Choroid plexus epithelial cell (primary cell): ENCODE measurements around the gene VRK3.
"Not testable (repeated sequence)": the region's sequence is repeated elsewhere in the genome, so short reads cannot be mapped to it uniquely, and the experiment has no call there.

ENCODE experiments used
- DNase-seq: peaks from one replicate; pipeline ENCODE4 v3.0.0-alpha.2; 2010; ENCODE audit warnings: low read depth
- H3K4me3 ChIP-seq: 2 replicates; pipeline ENCODE4 v1.5.1; 2011; ENCODE audit warnings: low read depth, mild to moderate bottlenecking, control low read depth, low read length, moderate library complexity
- CTCF ChIP-seq: conservative IDR thresholded peaks from 2 replicates; pipeline ENCODE4 v1.5.1; 2011; ENCODE audit warnings: low read depth, mild to moderate bottlenecking, control low read depth, inconsistent platforms, low read length, moderate library complexity

VRK3 gene

GRCh38 chr19:49972841-49973240 is 52.3 kb downstream of the VRK3 start:
- no peak for DNase-seq
- TF ChIP-seq CTCF: no peak
- H3K4me3 ChIP-seq: no peak overlapping the region

GRCh38 chr19:49971991-49972411 is 53.2 kb downstream of the VRK3 start:
- no peak for TF ChIP-seq CTCF
- H3K4me3 ChIP-seq: no peak overlapping the region
- no peak for DNase-seq

GRCh38 chr19:49969355-49969754 is 55.8 kb downstream of the VRK3 start:
- H3K4me3 ChIP-seq: not testable (repeated sequence)

GRCh38 chr19:49968279-49968922 is 56.8 kb downstream of the VRK3 start:
- TF ChIP-seq CTCF: no peak
- no peak overlapping the region for H3K4me3 ChIP-seq
- DNase-seq: no peak

More at GRCh38 chr19:49969355-49969754, 55.8 kb downstream of the VRK3 start:
- DNase-seq: not testable (repeated sequence)

GRCh38 chr19:49960980-49961379 is 64.2 kb downstream of the VRK3 start, which contains the start of gene SIGLEC11:
Gene SIGLEC11 (minus strand): TSS chr19:49961172. CDS start chr19:49961081, 91 bp downstream.
- DNase-seq, H3K4me3 ChIP-seq: not testable (repeated sequence)

- H3K4me3 ChIP-seq, DNase-seq: not testable (repeated sequence)
Observed at GRCh38 chr19:49959892-49960291, 65.3 kb downstream of the VRK3 start.

GRCh38 chr19:49958596-49958995 is 66.6 kb downstream of the VRK3 start:
- H3K4me3 ChIP-seq, DNase-seq: not testable (repeated sequence)

GRCh38 chr19:49958144-49958543 is 67.0 kb downstream of the VRK3 start:
- DNase-seq, H3K4me3 ChIP-seq: not testable (repeated sequence)

- no peak for DNase-seq
- TF ChIP-seq CTCF: no peak
- H3K4me3 ChIP-seq: no peak overlapping the region
Observed at GRCh38 chr19:49957262-49957915, 67.8 kb downstream of the VRK3 start.

DNA sequence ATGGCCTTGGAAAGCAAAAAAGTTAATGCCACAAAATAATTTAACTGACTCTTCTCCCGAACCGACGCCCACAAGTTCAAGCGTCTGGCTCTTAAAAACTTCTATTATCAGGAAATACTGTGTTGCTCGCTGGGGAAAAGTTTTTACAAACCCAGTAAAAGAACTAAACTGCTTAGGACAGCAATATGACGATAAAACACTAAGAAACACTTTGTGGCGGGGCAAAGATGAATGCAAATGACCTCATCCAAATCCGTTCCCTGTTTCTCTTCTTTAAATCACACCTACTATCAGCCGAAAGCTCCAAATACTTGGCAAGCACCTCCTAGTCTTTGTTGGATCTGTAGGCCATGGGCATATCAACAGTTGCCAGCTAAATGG is 69.1 kb downstream of the VRK3 start:
- no peak overlapping the region for H3K4me3 ChIP-seq
- no peak for TF ChIP-seq CTCF
- DNase-seq: no peak
